Measurements from ENCODE around the gene MDK. TPM values are rescaled to one million over a fixed set of nuclear protein-coding genes. Genes with fewer than 3 reads are reported as not detected.

Gene MDK
- polyA plus RNA-seq, 2 of the 4 experiments (the other 2 are of a cell fraction): 13.6 to 18.4 TPM

- TF ChIP-seq RAD21 (conservative IDR thresholded peaks at IDR 0.05 in 1 of 2, IDR thresholded peaks at IDR 0.05 in 1 of 2) (peak; percentile 17 to 52; a peak in 3 of 5 replicates), POLR2A (IDR thresholded peaks at IDR 0.05; ENCODE audit: low read length) (peak; percentile 49)
These were observed 34.4 kb upstream of the MDK start, which contains the start of gene DGKZ (continued) for GRCh38 chr11:46346886-46347636.

GRCh38 chr11:46347637-46348311, 33.7 kb upstream of the MDK start:
- ATAC-seq: peak; percentile 4 to 16; a peak in 5 of 6 replicates
- ChIA-PET POLR2A (interaction anchor here (1.6 kb wide), 1 partner anchor 105 kb away, joined by 4 read pairs; no protein-coding TSS in a partner anchor), CTCF (interaction anchor here (0.6 to 25.2 kb wide), 22 partner anchors 10 to 315 kb away, joined by 3 to 325 read pairs (median 4); partner anchors contain the start of gene CHRM4)
- H3K4me3 ChIP-seq: peak overlapping the region; percentile 84
- H3K9me3 ChIP-seq: no peaks in the 10 kb centered on the region
- TF ChIP-seq MAFK (IDR thresholded peaks at IDR 0.05; ENCODE audit: partially characterized antibody) (no peak), PBX3 (IDR thresholded peaks at IDR 0.05) (no peak), TP53 (CRISPR knock-in tag; IDR thresholded peaks at IDR 0.05) (no peak), ELK1 (IDR thresholded peaks at IDR 0.05; ENCODE audit: low read depth, low read length) (no peak), BCL3 (IDR thresholded peaks at IDR 0.05) (peak; percentile 15; the same call in 2 of the 3 replicates), FOSL2 (IDR thresholded peaks at IDR 0.05) (no peak), FOSL2 (CRISPR knock-in tag; IDR thresholded peaks at IDR 0.05) (no peak), MAX (IDR thresholded peaks at IDR 0.05) (no peak), PHF8 (IDR thresholded peaks at IDR 0.05; ENCODE audit: borderline replicate concordance, low read depth) (peak; percentile 53), ZNF302 (CRISPR knock-in tag; IDR thresholded peaks at IDR 0.05) (no peak), HOXB13 (CRISPR knock-in tag; IDR thresholded peaks at IDR 0.05; ENCODE audit: low read depth) (no peak)
- H3K27ac ChIP-seq: peak overlapping the region; percentile 77 to 96
- peaks cover 16% of the 10 kb centered on the region for H3K4me1 ChIP-seq
- FAIRE-seq: no peak
- peak overlapping the region; percentile 99 for H3K4me2 ChIP-seq
- DNase-seq (ENCODE audit: low read depth in 1 of 2, low spot score in 1 of 2): no peak
- WGBS (ENCODE audit: missing lambda C conversion rate): 24% methylated on average over 47 of the region's 63 CpGs

- FAIRE-seq: no peak
- H3K27ac ChIP-seq: peak overlapping the region; percentile 77 to 96; a peak in 5 of 6 replicates
These were observed 32.7 kb upstream of the MDK start for GRCh38 chr11:46348566-46349401.

More at GRCh38 chr11:46348566-46349401, 32.7 kb upstream of the MDK start:
- ATAC-seq (no peak), DNase-seq (ENCODE audit: low read depth in 1 of 2, low spot score in 1 of 2) (no peak)
- H3K4me3 ChIP-seq: peak overlapping the region; percentile 84
- POLR2A ChIA-PET: no interaction called here
- 84% methylated on average over 18 of the region's 18 CpGs for WGBS (ENCODE audit: missing lambda C conversion rate)
- TF ChIP-seq CEBPB (IDR thresholded peaks at IDR 0.05): no peak
- no peak for TF ChIP-seq HOXB5 (CRISPR knock-in tag; IDR thresholded peaks at IDR 0.05)
- no peak for TF ChIP-seq FOSB (CRISPR knock-in tag; IDR thresholded peaks at IDR 0.05)
- no peak for TF ChIP-seq EHF (CRISPR knock-in tag; IDR thresholded peaks at IDR 0.05)
- TF ChIP-seq RAD21 (conservative IDR thresholded peaks at IDR 0.05 in 1 of 2, IDR thresholded peaks at IDR 0.05 in 1 of 2): no peak
- H3K4me1 ChIP-seq: peaks cover 16% of the 10 kb centered on the region
- CTCF ChIA-PET: interaction anchor here (0.6 to 25.2 kb wide), 12 partner anchors 9 to 383 kb away, joined by 3 to 325 read pairs (median 4); no protein-coding TSS in a partner anchor
- H3K4me2 ChIP-seq: peak overlapping the region; percentile 99
- no peaks in the 10 kb centered on the region for H3K9me3 ChIP-seq

Measured in A549 (cell line).